Thymus (tissue), 11 donors: Measurements from ENCODE around the gene SNRNP27. TPM values are rescaled to one million over a fixed set of nuclear protein-coding genes. Genes with fewer than 3 reads are reported as not detected.

Experiments used
- DNase-seq, 9 donors: peaks; one replicate each; pipeline ENCODE4 v3.0.0-alpha.2; 2013; ENCODE audit warnings: low spot score in 9 of 9, low read depth in 6 of 9, missing footprints in 1 of 9
- H3K27ac ChIP-seq, 2 donors: one replicate each; pipeline ENCODE4 v1.5.1; 2013; ENCODE audit warnings: control low read depth in 1 of 2, low read depth in 1 of 2, low read length in 1 of 2, mild to moderate bottlenecking in 1 of 2, moderate library complexity in 1 of 2
- H3K27me3 ChIP-seq, 2 donors: one replicate each; pipeline ENCODE4 v1.5.1; 2013; ENCODE audit warnings: low read length in 1 of 2; ENCODE audit not compliant: control insufficient read depth in 2 of 2, insufficient read depth in 1 of 2
- H3K36me3 ChIP-seq, 2 donors: one replicate each; pipeline ENCODE4 v1.5.1; 2013; ENCODE audit warnings: low read length in 1 of 2, mild to moderate bottlenecking in 1 of 2, moderate library complexity in 1 of 2; ENCODE audit not compliant: control insufficient read depth in 2 of 2, insufficient read depth in 2 of 2
- H3K4me1 ChIP-seq, 2 donors: one replicate each; pipeline ENCODE4 v1.5.1; 2013; ENCODE audit warnings: low read length in 2 of 2; ENCODE audit not compliant: control insufficient read depth in 2 of 2, insufficient read depth in 2 of 2
- H3K4me3 ChIP-seq, 2 donors: one replicate each; pipeline ENCODE4 v1.5.1; 2013; ENCODE audit warnings: low read length in 2 of 2, control low read depth in 1 of 2, mild to moderate bottlenecking in 1 of 2
- H3K9me3 ChIP-seq, 2 donors: one replicate each; pipeline ENCODE4 v1.5.1; 2013; ENCODE audit warnings: low read length in 1 of 2, mild to moderate bottlenecking in 1 of 2; ENCODE audit not compliant: control insufficient read depth in 2 of 2, insufficient read depth in 1 of 2
- WGBS: extraction: QIAGEN DNeasy Blood & Tissue Kit; methylation state at CpG from one replicate; pipeline ENCODE4 v1.1.7; 2013; 5-methylcytosine and 5-hydroxymethylcytosine counted together
- polyA plus RNA-seq: library from polyadenylated mRNA; stranded (reverse); fragments of 200-250 nt; gene quantifications from one replicate; pipeline ENCODE4 v1.2.3, GENCODE V29; 2013
- total RNA-seq: library from RNA; stranded (reverse); fragments of 120-200 nt; gene quantifications from one replicate; pipeline ENCODE4 v1.2.4, GENCODE V29; 2013
- donor health status: healthy.

SNRNP27 gene
- total and polyA plus RNA-seq, 2 donors: 64.3 to 65.0 TPM

GRCh38 chr2:69940691-69941090, 46.9 kb downstream of the SNRNP27 start:
- DNase-seq: no peak
- 97% methylated on average over 8 of the region's 8 CpGs for WGBS
- Histone ChIP-seq H3K27me3 (no peaks in the 10 kb centered on the region), H3K4me3 (no peak overlapping the region), H3K27ac (no peak overlapping the region), H3K36me3 (peaks cover 53 to 83% of the 10 kb centered on the region in 2 donors), H3K4me1 (peaks cover 10 to 29% of the 10 kb centered on the region in 2 donors), H3K9me3 (no peaks in the 10 kb centered on the region)

- H3K36me3 ChIP-seq: peaks cover 31 to 58% of the 10 kb centered on the region in 2 donors
- DNase-seq: no peak
- peak overlapping the region in 1 of 2 donors; percentile 26 for H3K27ac ChIP-seq
- H3K27me3 ChIP-seq: no peaks in the 10 kb centered on the region
- 97% methylated on average over 11 of the region's 11 CpGs for WGBS
- no peaks in the 10 kb centered on the region for H3K9me3 ChIP-seq
- H3K4me3 ChIP-seq: no peak overlapping the region
- peaks cover 33 to 54% of the 10 kb centered on the region in 2 donors for H3K4me1 ChIP-seq
Observed at GRCh38 chr2:69943000-69943842, 49.5 kb downstream of the SNRNP27 start.

- no peaks in the 10 kb centered on the region for H3K9me3 ChIP-seq
- no peaks in the 10 kb centered on the region for H3K27me3 ChIP-seq
- WGBS: 60% methylated on average over 9 of the region's 9 CpGs
- H3K4me3 ChIP-seq: no peak overlapping the region
- H3K4me1 ChIP-seq: peaks cover 33 to 62% of the 10 kb centered on the region in 2 donors
- DNase-seq: no peak
- peak overlapping the region in 1 of 2 donors; percentile 26 for H3K27ac ChIP-seq
- peaks cover 23 to 50% of the 10 kb centered on the region in 2 donors for H3K36me3 ChIP-seq
Observed at GRCh38 chr2:69943843-69944525, 50.2 kb downstream of the SNRNP27 start.

- 98% methylated on average over 7 of the region's 7 CpGs for WGBS
- Histone ChIP-seq H3K9me3 (no peaks in the 10 kb centered on the region), H3K27ac (no peak overlapping the region), H3K4me3 (no peak overlapping the region), H3K36me3 (peaks cover 19 to 44% of the 10 kb centered on the region in 2 donors), H3K4me1 (peaks cover 33 to 66% of the 10 kb centered on the region in 2 donors), H3K27me3 (no peaks in the 10 kb centered on the region)
- no peak for DNase-seq
Observed at GRCh38 chr2:69944756-69945155, 51.0 kb downstream of the SNRNP27 start.

- Histone ChIP-seq H3K27ac (peak overlapping the region in 1 of 2 donors; percentile 94), H3K36me3 (peaks cover 18 to 37% of the 10 kb centered on the region in 2 donors), H3K4me1 (peaks cover 33 to 66% of the 10 kb centered on the region in 2 donors), H3K4me3 (no peak overlapping the region), H3K9me3 (no peaks in the 10 kb centered on the region), H3K27me3 (no peaks in the 10 kb centered on the region)
- DNase-seq: peak in 1 of 9 donors; percentile 31
- WGBS: 86% methylated on average over 8 of the region's 8 CpGs
Observed at GRCh38 chr2:69945441-69945840, 51.7 kb downstream of the SNRNP27 start.

- 89% methylated on average over 8 of the region's 8 CpGs for WGBS
- H3K27ac ChIP-seq: peak overlapping the region; percentile 84 to 94
Observed at GRCh38 chr2:69945941-69946340, 52.2 kb downstream of the SNRNP27 start.

GRCh38 chr2:69946351-69947324, 52.9 kb downstream of the SNRNP27 start:
- peak overlapping the region; percentile 84 to 94 for H3K27ac ChIP-seq
- 35% methylated on average over 13 of the region's 13 CpGs for WGBS
- no peaks in the 10 kb centered on the region for H3K27me3 ChIP-seq
- H3K36me3 ChIP-seq: peaks cover 9 to 26% of the 10 kb centered on the region in 2 donors
- H3K4me1 ChIP-seq: peaks cover 33 to 66% of the 10 kb centered on the region in 2 donors
- H3K9me3 ChIP-seq: no peaks in the 10 kb centered on the region
- H3K4me3 ChIP-seq: peak overlapping the region in 1 of 2 donors; percentile 2
- peak; percentile 52 to 92 (median 77) for DNase-seq

More at GRCh38 chr2:69945941-69946340, 52.2 kb downstream of the SNRNP27 start:
- H3K27me3 ChIP-seq: no peaks in the 10 kb centered on the region
- no peak overlapping the region for H3K4me3 ChIP-seq
- H3K4me1 ChIP-seq: peaks cover 33 to 66% of the 10 kb centered on the region in 2 donors
- H3K9me3 ChIP-seq: no peaks in the 10 kb centered on the region
- peaks cover 14 to 33% of the 10 kb centered on the region in 2 donors for H3K36me3 ChIP-seq
- DNase-seq: no peak

- WGBS: 98% methylated on average over 4 of the region's 4 CpGs
- no peak overlapping the region for H3K4me3 ChIP-seq
- H3K4me1 ChIP-seq: peaks cover 33 to 66% of the 10 kb centered on the region in 2 donors
- H3K9me3 ChIP-seq: no peaks in the 10 kb centered on the region
- no peaks in the 10 kb centered on the region for H3K27me3 ChIP-seq
- H3K36me3 ChIP-seq: peaks cover 9 to 18% of the 10 kb centered on the region in 2 donors
- DNase-seq: no peak
- H3K27ac ChIP-seq: peak overlapping the region; percentile 61 to 94
Observed at GRCh38 chr2:69947325-69947931, 53.7 kb downstream of the SNRNP27 start.
